ENCODE results near the gene SYNE1.

The SYNE1 gene

DNA sequence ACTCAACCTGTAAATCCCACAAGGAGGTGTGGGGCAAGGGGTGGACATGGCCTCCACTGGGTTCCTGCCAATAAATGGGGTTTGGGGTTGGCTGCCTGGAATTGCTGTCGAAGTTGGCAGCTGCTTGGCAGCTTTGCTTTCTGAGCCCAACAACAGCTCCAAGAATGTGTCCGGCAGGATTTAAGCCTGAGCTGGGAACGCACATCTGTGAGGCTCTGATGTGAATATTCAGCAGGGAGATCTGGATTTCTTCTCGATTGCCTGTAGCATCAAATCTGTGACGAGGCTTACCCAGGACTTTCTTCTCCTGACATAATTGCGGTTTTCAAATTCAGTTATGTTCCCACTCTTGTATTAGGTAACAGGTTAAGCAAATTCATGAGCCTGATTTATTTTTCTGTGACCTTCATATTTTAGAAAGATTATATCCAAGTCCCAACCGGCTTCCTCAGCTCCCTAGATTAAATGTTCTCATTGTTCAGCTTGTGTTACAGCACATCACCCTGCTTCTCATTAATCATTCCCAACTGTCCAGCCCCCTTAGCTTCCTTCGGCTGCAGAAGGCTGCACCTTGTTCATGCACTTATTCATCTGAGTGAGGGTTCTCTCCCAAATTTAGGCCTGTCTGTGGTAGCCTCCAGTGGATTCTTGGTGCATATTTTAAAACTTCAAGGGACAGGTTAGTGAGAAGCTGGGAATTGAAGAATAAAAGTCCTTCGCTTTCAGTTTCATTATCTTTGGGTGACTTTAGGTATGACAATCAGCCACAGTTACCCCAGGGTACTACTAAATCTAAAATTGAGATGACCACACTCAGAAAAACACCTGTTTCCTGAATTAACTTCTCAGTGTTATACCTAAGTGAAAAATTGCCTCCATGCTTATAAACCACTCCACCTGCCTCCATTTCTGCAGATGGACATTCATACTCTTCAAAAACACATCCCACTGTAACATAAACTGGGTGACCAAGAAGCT is 519.7 kb downstream of the SYNE1 start:
- peaks cover 3% of the 10 kb centered on the region for H3K27me3 Mint-ChIP-seq (ENCODE audit: low read depth)
- no peaks in the 10 kb centered on the region for H3K9me3 Mint-ChIP-seq
- peak overlapping the region in 2 of 3 experiments; percentile 41 to 49 for H3K27ac Mint-ChIP-seq
- TF ChIP-seq, protein P1, sequence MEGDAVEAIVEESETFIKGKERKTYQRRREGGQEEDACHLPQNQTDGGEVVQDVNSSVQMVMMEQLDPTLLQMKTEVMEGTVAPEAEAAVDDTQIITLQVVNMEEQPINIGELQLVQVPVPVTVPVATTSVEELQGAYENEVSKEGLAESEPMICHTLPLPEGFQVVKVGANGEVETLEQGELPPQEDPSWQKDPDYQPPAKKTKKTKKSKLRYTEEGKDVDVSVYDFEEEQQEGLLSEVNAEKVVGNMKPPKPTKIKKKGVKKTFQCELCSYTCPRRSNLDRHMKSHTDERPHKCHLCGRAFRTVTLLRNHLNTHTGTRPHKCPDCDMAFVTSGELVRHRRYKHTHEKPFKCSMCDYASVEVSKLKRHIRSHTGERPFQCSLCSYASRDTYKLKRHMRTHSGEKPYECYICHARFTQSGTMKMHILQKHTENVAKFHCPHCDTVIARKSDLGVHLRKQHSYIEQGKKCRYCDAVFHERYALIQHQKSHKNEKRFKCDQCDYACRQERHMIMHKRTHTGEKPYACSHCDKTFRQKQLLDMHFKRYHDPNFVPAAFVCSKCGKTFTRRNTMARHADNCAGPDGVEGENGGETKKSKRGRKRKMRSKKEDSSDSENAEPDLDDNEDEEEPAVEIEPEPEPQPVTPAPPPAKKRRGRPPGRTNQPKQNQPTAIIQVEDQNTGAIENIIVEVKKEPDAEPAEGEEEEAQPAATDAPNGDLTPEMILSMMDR (IDR thresholded peaks at IDR 0.05; ENCODE audit: unreplicated experiment in 3 of 3), result no peak
- peaks cover 34% of the 10 kb centered on the region for H3K4me1 Mint-ChIP-seq
- H3K4me3 Mint-ChIP-seq, result no peak overlapping the region
- H3K36me3 Mint-ChIP-seq (ENCODE audit: low read depth), result peaks cover 34% of the 10 kb centered on the region

DNA sequence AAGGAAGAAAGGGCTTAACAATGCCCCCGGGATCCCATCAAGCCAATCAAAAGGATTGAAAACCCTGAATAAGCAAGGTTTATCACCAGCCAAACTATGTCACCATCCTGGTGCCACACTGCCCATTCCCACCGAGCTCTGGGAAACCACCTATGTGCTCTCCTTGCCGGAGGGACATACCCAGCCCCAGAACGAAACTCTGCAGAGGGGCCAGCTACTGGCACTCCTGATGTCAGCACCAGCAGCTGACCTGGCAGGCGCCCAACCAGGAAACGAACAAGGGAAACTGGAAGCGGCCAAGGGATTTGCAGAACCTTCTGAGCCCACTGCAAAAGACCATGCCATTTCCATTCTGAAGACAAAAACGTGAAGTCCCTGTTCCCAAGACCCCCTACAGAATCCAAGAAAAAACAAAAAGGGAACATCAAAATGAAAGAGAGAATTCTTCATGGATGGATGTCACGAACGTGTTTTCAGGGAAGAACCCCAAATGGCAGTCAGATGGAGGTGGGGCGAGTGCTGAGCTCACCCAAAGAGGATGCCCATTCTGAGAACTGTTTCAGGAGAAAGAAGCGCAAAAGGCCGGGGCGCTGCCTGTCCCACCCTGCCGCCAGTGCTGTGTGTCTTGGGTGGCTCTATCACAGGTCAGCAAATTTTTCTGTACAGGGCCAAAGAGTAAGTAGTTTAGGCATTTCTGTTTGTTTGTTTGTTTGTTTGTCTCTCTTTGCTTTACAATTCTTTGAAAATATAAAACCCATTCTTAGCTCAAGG is 524.5 kb downstream of the SYNE1 start:
- H3K27me3 Mint-ChIP-seq (ENCODE audit: low read depth), result peaks cover 3% of the 10 kb centered on the region
- no peaks in the 10 kb centered on the region for H3K36me3 Mint-ChIP-seq (ENCODE audit: low read depth)
- peaks cover 20% of the 10 kb centered on the region for H3K4me1 Mint-ChIP-seq
- no peaks in the 10 kb centered on the region for H3K9me3 Mint-ChIP-seq
- no peak overlapping the region for H3K27ac Mint-ChIP-seq
- no peak overlapping the region for H3K4me3 Mint-ChIP-seq
- TF ChIP-seq, protein P1 (IDR thresholded peaks at IDR 0.05; ENCODE audit: unreplicated experiment in 3 of 3), result no peak

DNA sequence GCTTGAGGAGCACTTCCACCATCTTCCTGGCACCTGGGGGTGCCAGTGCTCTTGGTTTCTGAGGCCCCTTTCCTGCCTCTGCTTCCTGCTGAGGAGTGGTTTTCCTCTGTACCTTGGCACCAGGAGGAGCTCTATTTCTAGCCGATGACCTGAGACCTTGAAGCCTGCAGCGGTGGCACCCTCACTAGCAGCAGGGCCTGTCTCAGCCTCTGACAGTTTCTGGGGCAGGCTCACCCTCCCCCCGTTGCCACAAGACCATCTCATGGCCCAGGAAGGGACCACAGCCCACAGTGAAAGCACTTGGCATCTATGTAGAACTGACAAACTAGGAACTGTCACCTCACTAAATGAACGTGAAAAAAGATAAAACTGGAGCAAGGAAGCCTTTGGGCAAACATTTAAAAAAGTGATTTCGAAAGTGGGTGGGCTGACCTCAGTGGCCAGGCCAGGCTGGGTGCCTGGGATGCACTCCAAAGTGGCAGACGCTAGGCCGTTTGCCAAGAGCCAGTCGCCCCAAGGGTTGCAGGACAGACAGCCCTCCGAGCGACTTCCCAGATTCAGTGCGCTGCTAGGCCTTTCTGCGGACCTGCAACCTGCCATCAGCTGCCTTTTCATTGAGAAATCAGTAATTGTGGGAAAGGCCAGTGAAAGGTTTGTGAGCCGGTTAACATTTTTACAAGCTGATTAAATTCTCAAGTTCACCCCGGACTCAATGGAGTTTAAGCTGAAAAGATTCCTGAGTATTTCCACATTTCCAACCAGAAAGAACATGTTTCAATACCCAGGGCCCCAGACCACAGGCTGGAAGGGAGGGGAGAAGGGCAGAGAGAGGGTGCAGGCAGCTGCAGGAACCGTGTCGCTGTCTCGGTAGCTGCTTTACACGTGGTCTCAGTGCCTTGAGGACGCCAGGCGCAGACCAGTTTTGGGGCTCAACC is 526.0 kb downstream of the SYNE1 start:
- peaks cover 3% of the 10 kb centered on the region for H3K27me3 Mint-ChIP-seq (ENCODE audit: low read depth)
- no peak overlapping the region for H3K4me3 Mint-ChIP-seq
- no peaks in the 10 kb centered on the region for H3K9me3 Mint-ChIP-seq
- H3K4me1 Mint-ChIP-seq, result peaks cover 5% of the 10 kb centered on the region
- no peak overlapping the region for H3K27ac Mint-ChIP-seq
- TF ChIP-seq, protein P1 (IDR thresholded peaks at IDR 0.05; ENCODE audit: unreplicated experiment in 3 of 3), result no peak
- no peaks in the 10 kb centered on the region for H3K36me3 Mint-ChIP-seq (ENCODE audit: low read depth)

DNA sequence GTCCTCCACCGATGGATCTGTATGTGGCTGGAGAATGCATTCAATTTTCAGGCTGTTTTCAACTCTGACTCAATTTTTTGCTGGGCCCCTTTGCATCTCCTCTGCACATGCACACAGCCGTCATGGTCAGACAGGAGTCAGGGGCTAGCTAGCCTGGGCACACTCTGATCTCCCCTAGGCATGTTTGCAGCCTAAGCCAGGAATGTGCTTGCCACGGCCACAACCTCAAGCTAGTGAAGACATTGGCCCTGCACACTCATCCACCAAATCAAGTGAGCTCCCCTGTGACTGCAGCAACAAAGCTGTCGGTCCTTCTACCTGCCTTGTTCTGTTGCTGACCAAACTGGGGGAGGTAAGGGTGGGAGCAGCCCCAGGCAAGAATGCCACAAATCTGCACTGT is 529.2 kb downstream of the SYNE1 start:
- TF ChIP-seq, protein P1 (IDR thresholded peaks at IDR 0.05; ENCODE audit: unreplicated experiment in 3 of 3), result no peak
- Mint-ChIP-seq H3K4me1 (no peaks in the 10 kb centered on the region), H3K36me3 (ENCODE audit: low read depth) (no peaks in the 10 kb centered on the region), H3K27ac (no peak overlapping the region), H3K4me3 (no peak overlapping the region), H3K9me3 (no peaks in the 10 kb centered on the region), H3K27me3 (ENCODE audit: low read depth) (no peaks in the 10 kb centered on the region)

DNA sequence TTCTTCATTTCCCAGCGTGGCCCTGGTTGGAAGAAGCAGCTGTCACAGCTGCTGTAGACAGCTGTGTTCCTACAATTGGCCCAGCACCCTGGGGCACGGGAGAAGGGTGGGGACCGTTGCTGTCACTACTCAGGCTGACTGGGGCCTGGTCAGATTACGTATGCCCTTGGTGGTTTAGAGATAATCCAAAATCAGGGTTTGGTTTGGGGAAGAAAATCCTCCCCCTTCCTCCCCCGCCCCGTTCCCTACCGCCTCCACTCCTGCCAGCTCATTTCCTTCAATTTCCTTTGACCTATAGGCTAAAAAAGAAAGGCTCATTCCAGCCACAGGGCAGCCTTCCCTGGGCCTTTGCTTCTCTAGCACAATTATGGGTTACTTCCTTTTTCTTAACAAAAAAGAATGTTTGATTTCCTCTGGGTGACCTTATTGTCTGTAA is 537.0 kb downstream of the SYNE1 start:
- no peaks in the 10 kb centered on the region for H3K9me3 Mint-ChIP-seq
- no peaks in the 10 kb centered on the region for H3K36me3 Mint-ChIP-seq (ENCODE audit: low read depth)
- peaks cover 38% of the 10 kb centered on the region for H3K4me1 Mint-ChIP-seq
- H3K27ac Mint-ChIP-seq, result peak overlapping the region in 1 of 3 experiments; percentile 31
- no peaks in the 10 kb centered on the region for H3K27me3 Mint-ChIP-seq (ENCODE audit: low read depth)
- TF ChIP-seq, protein P1 (IDR thresholded peaks at IDR 0.05; ENCODE audit: unreplicated experiment in 3 of 3), result no peak
- no peak overlapping the region for H3K4me3 Mint-ChIP-seq
